T-cell (primary cell): Measurements from ENCODE around the gene ERICH2. TPM values are rescaled to one million over a fixed set of nuclear protein-coding genes. Genes with fewer than 3 reads are reported as not detected.

Experiments
- ATAC-seq, 4 experiments: fragments of 200-7000 bp in 3 of 4; fragments of 150-1000 bp in 1 of 4; cut with Tn5 transposase; replicated peaks in 1 of 4; 1 replicate in 3 of 4; 2 replicates in 1 of 4; pipeline ENCODE4 v1.10.0; 2021; ENCODE audit warnings: moderate library complexity in 3 of 4, mild to moderate bottlenecking in 2 of 4, moderate number of reproducible peaks in 1 of 4
- CTCF ChIA-PET, 2 donors: fragments of 300-600 bp; sonication (Branson Sonifier 250); formaldehyde crosslinking; loops; one replicate each; lab custom pipeline; 2022; ENCODE audit warnings: antibody characterized with exemption in 2 of 2; lab: Charles Lee
- POLR2A ChIA-PET, 2 donors: fragments of 300-600 bp; sonication (Branson Sonifier 250); formaldehyde crosslinking; loops; one replicate each; lab custom pipeline; 2022; ENCODE audit warnings: antibody characterized with exemption in 2 of 2; lab: Charles Lee
- DNase-seq, 35 experiments: peaks; one replicate each; pipeline versions ENCODE4 v3.0.0 to v3.0.0-alpha.2; 2013 to 2023
- H3K27ac ChIP-seq: one replicate; pipeline ENCODE4 v1.5.1; 2013; ENCODE audit warnings: low read length
- H3K27me3 ChIP-seq, 2 experiments: replicated peaks in 1 of 2; 1 replicate in 1 of 2; 2 replicates in 1 of 2; pipeline versions ENCODE4 v1.6.1 to v1.7.0; 2013; ENCODE audit warnings: low read length in 1 of 2, mixed read lengths in 1 of 2; ENCODE audit not compliant: control insufficient read depth in 2 of 2, insufficient read depth in 2 of 2; ENCODE audit errors: extremely low read depth in 1 of 2
- H3K36me3 ChIP-seq, 2 donors: 1 replicate in 1 of 2; 2 replicates in 1 of 2; pipeline versions ENCODE4 v1.6.1 to v1.7.0; 2013; ENCODE audit warnings: low read length in 1 of 2; ENCODE audit not compliant: control insufficient read depth in 2 of 2, insufficient read depth in 1 of 2; ENCODE audit errors: extremely low read depth in 1 of 2
- H3K4me1 ChIP-seq, 2 experiments: 1 replicate in 1 of 2; 2 replicates in 1 of 2; pipeline versions ENCODE4 v1.6.1 to v1.7.0; 2013; ENCODE audit warnings: low read length in 2 of 2, mixed read lengths in 1 of 2; ENCODE audit not compliant: insufficient read depth in 2 of 2, control insufficient read depth in 1 of 2; ENCODE audit errors: extremely low read depth in 1 of 2
- H3K4me3 ChIP-seq, 2 donors: 1 replicate in 1 of 2; 2 replicates in 1 of 2; pipeline versions ENCODE4 v1.5.1 to v1.7.0; 2013; ENCODE audit warnings: mild to moderate bottlenecking in 2 of 2, low read length in 1 of 2, moderate library complexity in 1 of 2; ENCODE audit not compliant: control insufficient read depth in 1 of 2; ENCODE audit errors: extremely low read depth in 1 of 2
- H3K9me3 ChIP-seq: 2 replicates; pipeline ENCODE4 v1.7.0; 2013
- H3K27ac Mint-ChIP-seq, 2 donors: one replicate each; pipeline ENCODE4 v1.8.0; 2020 to 2021; ENCODE audit warnings: mild to moderate bottlenecking in 2 of 2, mixed read lengths in 2 of 2
- H3K27me3 Mint-ChIP-seq, 2 donors: one replicate each; pipeline ENCODE4 v1.8.0; 2021 to 2022; ENCODE audit warnings: mixed read lengths in 2 of 2
- H3K36me3 Mint-ChIP-seq: one replicate; pipeline ENCODE4 v1.8.0; 2021; ENCODE audit warnings: mixed read lengths
- H3K4me1 Mint-ChIP-seq, 3 donors: one replicate each; pipeline ENCODE4 v1.8.0; 2020 to 2022; ENCODE audit warnings: mixed read lengths in 3 of 3, mild to moderate bottlenecking in 1 of 3
- H3K4me3 Mint-ChIP-seq, 3 donors: one replicate each; pipeline ENCODE4 v1.8.0; 2020 to 2022; ENCODE audit warnings: mild to moderate bottlenecking in 3 of 3, mixed read lengths in 3 of 3, moderate library complexity in 3 of 3
- H3K9me3 Mint-ChIP-seq, 3 donors: one replicate each; pipeline ENCODE4 v1.8.0; 2020 to 2022; ENCODE audit warnings: mixed read lengths in 3 of 3
- WGBS: methylation state at CpG from one replicate; pipeline ENCODE4 v1.1.5; 2013; ENCODE audit warnings: missing lambda C conversion rate; ENCODE audit not compliant: insufficient coverage; 5-methylcytosine and 5-hydroxymethylcytosine counted together
- total RNA-seq, 35 experiments: library from RNA in 6 of 35; stranded (reverse) in 6 of 35; fragments of 120-200 nt in 1 of 35; gene quantifications; one replicate each; pipeline versions ENCODE4 v1.2.1 to v1.2.4 and lab custom pipeline; 2013 to 2026

Gene ERICH2
- total RNA-seq, 5 donors from 2014 or later (not counting 1 experiment from before 2014, with no cell fraction given), result not detected

DNA sequence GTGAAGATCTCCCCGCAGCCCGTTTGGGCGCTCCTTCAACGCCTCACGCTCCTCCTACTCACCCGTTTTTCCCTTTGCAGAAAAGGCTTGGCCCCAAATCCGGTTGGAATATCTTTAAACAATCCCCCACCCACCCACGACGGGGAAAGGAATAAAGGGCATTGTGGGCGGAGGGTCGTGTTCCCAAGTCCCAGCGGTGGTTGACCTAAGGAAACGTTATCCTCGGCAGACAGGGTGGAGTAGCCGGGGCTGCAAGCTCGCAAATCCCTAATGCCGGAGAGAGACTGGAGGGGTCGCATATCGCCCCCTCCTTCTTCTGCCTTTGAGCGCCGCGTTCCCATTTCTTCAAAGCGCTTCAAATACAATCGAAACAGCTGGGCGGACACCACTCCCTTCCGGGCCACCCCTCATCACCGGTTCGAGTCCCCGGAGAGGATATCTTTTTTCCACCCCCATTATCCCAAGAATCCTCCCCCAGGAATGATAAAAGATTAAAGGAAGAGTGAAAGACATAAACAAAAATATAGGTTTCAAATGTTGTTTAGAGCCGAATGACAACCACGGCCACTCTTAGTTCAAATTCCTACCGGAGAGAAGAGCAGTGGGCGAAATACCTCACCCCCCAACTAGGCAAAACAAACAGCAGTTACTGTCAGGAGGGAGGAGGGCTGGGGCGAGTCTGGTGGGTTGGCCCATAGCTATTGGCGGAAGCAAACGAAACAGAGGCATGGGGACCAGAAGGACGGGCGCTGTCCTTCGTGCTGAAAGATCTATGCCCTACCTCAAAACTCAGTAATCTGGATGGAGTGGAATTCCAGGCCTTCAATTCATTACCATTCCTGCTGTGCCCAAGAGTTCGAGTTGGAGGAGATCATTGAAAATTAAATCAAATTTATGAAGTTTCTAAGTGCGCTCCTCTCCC, 43.7 kb downstream of the ERICH2 start:
- peaks cover 8 to 65% of the 10 kb centered on the region in 2 experiments for H3K27me3 ChIP-seq
- H3K9me3 ChIP-seq, result no peaks in the 10 kb centered on the region
- no peak overlapping the region for H3K27ac ChIP-seq
- H3K4me1 Mint-ChIP-seq, result peaks cover 46 to 51% (median 49%) of the 10 kb centered on the region in 3 donors
- peak overlapping the region in 1 of 2 donors; percentile 17 for H3K4me3 ChIP-seq
- peaks cover 9 to 52% of the 10 kb centered on the region in 2 experiments for H3K4me1 ChIP-seq
- peak in 5 of 35 experiments; percentile 14 to 54 (median 26) for DNase-seq
- WGBS, result 8% methylated on average over 12 of the region's 41 CpGs
- no peaks in the 10 kb centered on the region for H3K36me3 Mint-ChIP-seq
- no peaks in the 10 kb centered on the region for H3K9me3 Mint-ChIP-seq
- no peaks in the 10 kb centered on the region for H3K36me3 ChIP-seq
- ChIA-PET CTCF (interaction anchor here (0.9 to 3.3 kb wide), 10 partner anchors 327 to 488 kb away, joined by 3 to 13 read pairs (median 6); no protein-coding TSS in a partner anchor), POLR2A (interaction anchor here in 1 of 2 donors (0.6 kb wide), 1 partner anchor 443 kb away, joined by 4 read pairs; no protein-coding TSS in a partner anchor)
- H3K4me3 Mint-ChIP-seq, result peak overlapping the region in 1 of 3 donors; percentile 87
- no peak for ATAC-seq
- peaks cover 57 to 79% of the 10 kb centered on the region in 2 donors for H3K27me3 Mint-ChIP-seq
- peak overlapping the region in 1 of 2 donors; percentile 3 for H3K27ac Mint-ChIP-seq

DNA sequence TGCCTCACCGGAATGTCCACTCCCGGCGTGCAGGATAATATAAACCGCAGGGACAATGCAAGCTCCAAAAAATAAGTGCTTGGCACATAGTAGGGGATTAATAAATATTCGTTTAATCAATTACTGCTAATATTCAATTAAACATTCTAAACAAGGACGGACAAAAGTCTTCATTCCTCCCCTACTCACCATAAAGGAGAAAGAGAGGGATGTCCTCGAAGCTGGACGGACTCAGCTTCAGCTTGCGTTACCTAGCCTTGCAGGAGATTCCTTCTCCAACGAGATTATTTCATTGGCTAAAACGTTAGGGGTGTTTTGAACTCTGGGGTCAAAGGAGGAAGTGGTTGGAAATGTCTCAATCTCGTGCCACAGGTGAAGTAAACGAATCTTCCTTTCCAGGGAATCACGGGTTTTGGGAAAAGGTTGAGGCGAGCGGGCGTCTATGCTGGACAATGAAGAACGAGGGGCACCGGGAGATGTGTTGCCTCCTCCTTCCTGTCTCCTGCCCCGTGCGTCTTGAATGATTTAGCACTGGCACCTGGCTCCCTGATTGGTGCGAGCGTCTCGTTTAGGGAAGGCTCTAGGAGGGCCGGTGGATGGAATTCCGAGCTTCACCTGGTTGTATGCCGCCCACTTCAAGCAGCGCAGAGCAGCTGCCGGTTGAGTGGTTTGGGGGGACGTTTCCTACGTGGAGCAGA, 44.5 kb downstream of the ERICH2 start:
- Mint-ChIP-seq H3K36me3 (no peaks in the 10 kb centered on the region), H3K9me3 (no peaks in the 10 kb centered on the region), H3K4me3 (peak overlapping the region in 1 of 3 donors; percentile 87), H3K27me3 (peaks cover 57 to 79% of the 10 kb centered on the region in 2 donors), H3K4me1 (peaks cover 49 to 58% (median 53%) of the 10 kb centered on the region in 3 donors), H3K27ac (peak overlapping the region in 1 of 2 donors; percentile 41)
- no peak overlapping the region for H3K4me3 ChIP-seq
- peak in 1 of 35 experiments; percentile 11 for DNase-seq
- no peak overlapping the region for H3K27ac ChIP-seq
- no peaks in the 10 kb centered on the region for H3K36me3 ChIP-seq
- peaks cover 8 to 71% of the 10 kb centered on the region in 2 experiments for H3K27me3 ChIP-seq
- 15% methylated on average over 17 of the region's 31 CpGs for WGBS
- no peaks in the 10 kb centered on the region for H3K9me3 ChIP-seq
- ATAC-seq, result no peak
- ChIA-PET POLR2A (no interaction called here), CTCF (interaction anchor here (0.9 to 3.3 kb wide), 6 partner anchors 330 to 489 kb away, joined by 3 to 13 read pairs (median 4); no protein-coding TSS in a partner anchor)
- peaks cover 9 to 57% of the 10 kb centered on the region in 2 experiments for H3K4me1 ChIP-seq

DNA sequence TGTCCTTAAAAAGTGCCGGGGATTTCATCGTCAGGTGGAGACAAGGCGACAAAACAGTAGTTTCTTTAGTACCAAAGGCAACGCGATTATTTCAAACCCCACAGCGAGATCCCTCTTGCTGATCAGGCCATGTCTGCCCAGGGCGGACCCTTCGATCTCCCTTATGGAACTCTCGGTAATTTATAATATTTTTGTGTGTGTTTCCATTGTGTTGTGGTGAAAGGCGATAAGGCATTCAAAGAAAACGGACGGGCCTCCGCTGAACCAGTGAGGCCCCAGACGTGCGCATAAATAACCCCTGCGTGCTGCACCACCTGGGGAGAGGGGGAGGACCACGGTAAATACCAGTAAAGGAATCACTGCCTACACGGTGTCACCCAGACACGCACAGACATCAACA, 45.1 kb downstream of the ERICH2 start:
- ChIA-PET POLR2A (no interaction called here), CTCF (interaction anchor here (0.6 to 2.5 kb wide), 6 partner anchors 330 to 445 kb away, joined by 3 to 7 read pairs (median 4); no protein-coding TSS in a partner anchor)
- Histone ChIP-seq H3K27me3 (peaks cover 8 to 77% of the 10 kb centered on the region in 2 experiments), H3K9me3 (no peaks in the 10 kb centered on the region), H3K4me3 (peak overlapping the region; percentile 35 to 84), H3K4me1 (peaks cover 11 to 63% of the 10 kb centered on the region in 2 experiments), H3K27ac (no peak overlapping the region), H3K36me3 (no peaks in the 10 kb centered on the region)
- DNase-seq, result no peak
- H3K4me1 Mint-ChIP-seq, result peaks cover 54 to 64% (median 56%) of the 10 kb centered on the region in 3 donors
- no peaks in the 10 kb centered on the region for H3K9me3 Mint-ChIP-seq
- H3K4me3 Mint-ChIP-seq, result peak overlapping the region; percentile 61 to 87 (median 66)
- H3K36me3 Mint-ChIP-seq, result no peaks in the 10 kb centered on the region
- H3K27ac Mint-ChIP-seq, result peak overlapping the region in 1 of 2 donors; percentile 63
- 10% methylated on average over 10 of the region's 19 CpGs for WGBS
- H3K27me3 Mint-ChIP-seq, result peaks cover 57 to 81% of the 10 kb centered on the region in 2 donors
- peak in 2 of 4 experiments; percentile 4 to 5 for ATAC-seq

DNA sequence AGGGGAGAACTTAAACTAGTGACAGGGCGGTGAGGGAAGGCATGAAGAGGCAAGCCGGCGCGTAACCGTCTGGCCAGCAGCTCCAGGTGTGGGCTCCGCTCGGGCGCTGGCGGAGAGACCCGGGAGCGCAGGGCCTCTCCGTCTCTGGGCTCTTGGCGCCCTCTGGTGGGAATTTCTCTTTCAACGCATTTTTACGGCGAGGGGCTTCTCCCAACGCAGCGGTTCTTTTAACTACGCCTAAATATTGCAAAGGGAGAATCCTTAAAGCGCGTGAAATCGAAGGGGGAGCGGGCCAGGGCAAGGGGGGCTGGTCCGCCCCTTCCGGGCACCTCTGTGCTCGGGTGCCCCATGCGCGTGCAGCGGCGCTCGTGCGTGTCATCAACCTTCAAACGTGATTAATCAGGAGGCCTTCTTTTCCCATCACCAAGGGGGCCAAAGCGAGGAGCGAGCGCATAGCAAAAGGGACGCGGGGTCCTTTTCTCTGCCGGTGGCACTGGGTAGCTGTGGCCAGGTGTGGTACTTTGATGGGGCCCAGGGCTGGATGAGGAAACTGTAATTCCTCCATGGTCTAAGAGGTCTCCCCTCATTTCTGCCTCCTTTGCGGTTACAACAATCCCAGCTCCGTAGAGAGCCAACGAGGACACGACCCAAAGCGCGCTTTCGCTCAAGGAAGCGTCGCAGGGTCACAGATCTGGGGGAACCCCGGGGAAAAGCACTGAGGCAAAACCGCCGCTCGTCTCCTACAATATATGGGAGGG, 45.7 kb downstream of the ERICH2 start:
- Histone ChIP-seq H3K27me3 (peaks cover 11 to 82% of the 10 kb centered on the region in 2 experiments), H3K9me3 (no peaks in the 10 kb centered on the region), H3K27ac (no peak overlapping the region), H3K4me1 (peaks cover 11 to 69% of the 10 kb centered on the region in 2 experiments), H3K36me3 (no peaks in the 10 kb centered on the region), H3K4me3 (peak overlapping the region; percentile 35 to 84)
- no peaks in the 10 kb centered on the region for H3K36me3 Mint-ChIP-seq
- H3K27me3 Mint-ChIP-seq, result peaks cover 62 to 84% of the 10 kb centered on the region in 2 donors
- H3K27ac Mint-ChIP-seq, result peak overlapping the region in 1 of 2 donors; percentile 63
- ATAC-seq (peak; percentile 44 to 70 (median 51)), DNase-seq (peak in 31 of 35 experiments; percentile 25 to 78 (median 50))
- peaks cover 60 to 70% (median 62%) of the 10 kb centered on the region in 3 donors for H3K4me1 Mint-ChIP-seq
- WGBS, result under 1% methylated on average over 39 of the region's 52 CpGs
- CTCF ChIA-PET, result interaction anchor here (0.6 to 2.5 kb wide), 12 partner anchors 36 to 846 kb away, joined by 3 to 7 read pairs (median 4); no protein-coding TSS in a partner anchor
- POLR2A ChIA-PET, result interaction anchor here (0.7 kb wide), 2 partner anchors 35 to 345 kb away, joined by 5 to 6 read pairs; no protein-coding TSS in a partner anchor
- H3K4me3 Mint-ChIP-seq, result peak overlapping the region; percentile 61 to 87 (median 66)
- no peaks in the 10 kb centered on the region for H3K9me3 Mint-ChIP-seq

DNA sequence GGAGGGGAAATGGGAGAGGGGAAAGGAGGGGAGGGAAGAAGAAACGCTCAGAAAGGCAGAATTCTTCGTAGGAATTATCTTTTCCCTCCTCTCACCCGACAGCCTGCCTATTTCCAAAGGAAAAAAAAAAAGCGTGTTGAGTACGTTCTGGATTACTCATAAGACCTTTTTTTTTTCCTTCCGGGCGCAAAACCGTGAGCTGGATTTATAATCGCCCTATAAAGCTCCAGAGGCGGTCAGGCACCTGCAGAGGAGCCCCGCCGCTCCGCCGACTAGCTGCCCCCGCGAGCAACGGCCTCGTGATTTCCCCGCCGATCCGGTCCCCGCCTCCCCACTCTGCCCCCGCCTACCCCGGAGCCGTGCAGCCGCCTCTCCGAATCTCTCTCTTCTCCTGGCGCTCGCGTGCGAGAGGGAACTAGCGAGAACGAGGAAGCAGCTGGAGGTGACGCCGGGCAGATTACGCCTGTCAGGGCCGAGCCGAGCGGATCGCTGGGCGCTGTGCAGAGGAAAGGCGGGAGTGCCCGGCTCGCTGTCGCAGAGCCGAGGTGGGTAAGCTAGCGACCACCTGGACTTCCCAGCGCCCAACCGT, 46.4 kb downstream of the ERICH2 start, which contains the start of gene GAD1:
GAD1 (plus strand) TSS at position 384 of the 589 bp plus-strand sequence. CDS start 1,705 bp downstream, outside the sequence.
- Mint-ChIP-seq H3K4me3 (peak within 1 kb of the TSS; percentile 66 to 87 (median 66)), H3K4me1 (peaks cover 66 to 76% (median 69%) of the 10 kb centered on the region in 3 donors), H3K27ac (peak within 1 kb of the TSS in 1 of 2 donors; percentile 63), H3K36me3 (no peaks in the 10 kb centered on the region), H3K27me3 (peaks cover 68 to 88% of the 10 kb centered on the region in 2 donors), H3K9me3 (no peaks in the 10 kb centered on the region)
- CTCF ChIA-PET, result interaction anchor here (0.6 to 2.5 kb wide), 15 partner anchors 8 to 1288 kb away, joined by 3 to 7 read pairs (median 4); no protein-coding TSS in a partner anchor
- WGBS, result under 1% methylated on average over 31 of the region's 49 CpGs
- H3K4me1 ChIP-seq, result peaks cover 14 to 76% of the 10 kb centered on the region in 2 experiments
- H3K9me3 ChIP-seq, result no peaks in the 10 kb centered on the region
- no peaks in the 10 kb centered on the region for H3K36me3 ChIP-seq
- H3K4me3 ChIP-seq, result peak within 1 kb of the TSS; percentile 35 to 84
- DNase-seq, result peak in 14 of 35 experiments; percentile 22 to 67 (median 32)
- no peak within 1 kb of the TSS for H3K27ac ChIP-seq
- H3K27me3 ChIP-seq, result peaks cover 15 to 87% of the 10 kb centered on the region in 2 experiments
- POLR2A ChIA-PET, result interaction anchor here (0.6 to 0.7 kb wide), 3 partner anchors 35 to 344 kb away, joined by 3 to 6 read pairs (median 5); no protein-coding TSS in a partner anchor
- peak; percentile 32 to 49 (median 45) for ATAC-seq
